Hematopoietic multipotent progenitor cell treated with erythropoietin and hydrocortisone succinate and interleukin-3 and kit ligand, for 8 days (in vitro differentiated cells): Measurements from ENCODE around the gene PKNOX2.

Experiments
- DNase-seq: peaks from one replicate; pipeline ENCODE4 v3.0.0-alpha.2; 2015

Gene PKNOX2, protein sequence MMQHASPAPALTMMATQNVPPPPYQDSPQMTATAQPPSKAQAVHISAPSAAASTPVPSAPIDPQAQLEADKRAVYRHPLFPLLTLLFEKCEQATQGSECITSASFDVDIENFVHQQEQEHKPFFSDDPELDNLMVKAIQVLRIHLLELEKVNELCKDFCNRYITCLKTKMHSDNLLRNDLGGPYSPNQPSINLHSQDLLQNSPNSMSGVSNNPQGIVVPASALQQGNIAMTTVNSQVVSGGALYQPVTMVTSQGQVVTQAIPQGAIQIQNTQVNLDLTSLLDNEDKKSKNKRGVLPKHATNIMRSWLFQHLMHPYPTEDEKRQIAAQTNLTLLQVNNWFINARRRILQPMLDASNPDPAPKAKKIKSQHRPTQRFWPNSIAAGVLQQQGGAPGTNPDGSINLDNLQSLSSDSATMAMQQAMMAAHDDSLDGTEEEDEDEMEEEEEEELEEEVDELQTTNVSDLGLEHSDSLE

DNA sequence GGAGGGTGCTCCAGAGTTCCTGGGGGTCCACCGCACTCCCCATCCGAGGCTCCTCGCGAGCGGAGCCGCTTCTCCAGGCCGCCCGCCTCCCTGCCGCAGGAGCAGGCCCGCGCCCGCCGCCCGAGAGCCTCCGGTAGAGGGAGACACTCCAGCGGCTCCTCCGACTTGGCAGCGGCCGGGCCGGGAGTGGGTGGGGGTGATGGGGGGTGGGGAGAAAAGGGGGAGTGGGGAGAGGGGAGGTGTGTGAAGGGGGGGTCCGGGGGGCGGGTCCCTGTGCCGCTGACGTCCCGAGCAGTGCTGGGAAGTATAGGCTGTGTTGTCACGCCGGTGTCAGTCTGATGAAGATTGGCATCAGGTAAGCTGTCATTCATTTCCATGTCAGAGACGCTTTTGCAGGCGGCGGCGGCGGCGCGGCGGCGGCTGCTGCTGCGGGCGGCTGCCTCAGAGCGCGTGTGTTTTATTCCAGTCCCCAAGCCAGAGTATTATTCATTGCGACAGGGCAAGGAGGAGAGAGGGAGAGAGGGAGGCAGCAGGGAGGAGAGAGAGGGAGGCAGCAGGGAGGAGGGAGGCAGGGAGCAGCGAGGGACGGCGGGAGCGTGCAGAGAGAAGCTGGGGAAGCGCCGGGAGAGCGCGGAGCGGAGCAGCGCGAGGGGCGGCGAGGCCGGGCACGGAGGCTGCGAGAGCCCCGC is at the start of gene PKNOX2:
PKNOX2 (plus strand) TSS at position 330 of the 689 bp plus-strand sequence. CDS start 186,555 bp downstream, outside the sequence.
- peak; percentile 28 for DNase-seq

GRCh38 chr11:125117429-125117828 is 47.1 kb upstream of the PKNOX2 start:
- DNase-seq, result no peak

GRCh38 chr11:125123194-125123946 is 41.2 kb upstream of the PKNOX2 start:
- DNase-seq, result no peak

DNA sequence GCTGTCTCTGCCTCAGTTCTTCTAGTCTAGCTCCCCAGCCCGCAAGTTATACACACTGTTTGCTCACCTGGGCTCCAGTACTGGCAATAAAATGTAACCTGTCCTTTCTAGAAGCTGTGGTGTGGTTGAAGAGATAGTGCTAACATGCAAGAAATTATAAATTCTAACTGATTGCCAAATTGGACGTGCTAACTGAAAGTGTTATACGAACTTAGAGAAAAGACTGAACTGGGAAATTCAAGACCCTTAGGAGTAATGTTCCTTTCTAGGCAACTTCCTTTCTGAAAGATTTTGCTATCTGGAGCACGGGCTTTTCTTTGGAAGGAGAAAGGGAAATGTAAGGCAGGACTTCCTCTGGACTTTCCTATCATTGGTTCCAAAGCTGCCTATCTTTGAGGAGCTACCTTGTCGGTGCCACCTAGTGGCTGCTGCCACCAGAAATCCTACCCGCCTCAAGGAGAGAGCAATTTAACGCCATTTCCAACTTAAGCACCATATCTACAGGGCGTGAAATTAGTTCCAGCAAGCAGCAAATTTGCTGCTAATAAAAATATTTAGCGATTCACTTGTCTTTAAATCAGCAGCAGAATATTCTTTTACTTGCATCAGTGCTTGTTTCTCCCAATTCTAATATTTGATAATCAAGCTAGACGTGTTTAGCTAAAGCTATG is 40.5 kb upstream of the PKNOX2 start:
- DNase-seq, result peak; percentile 71

GRCh38 chr11:125124618-125124992 is 39.9 kb upstream of the PKNOX2 start:
- DNase-seq, result no peak

DNA sequence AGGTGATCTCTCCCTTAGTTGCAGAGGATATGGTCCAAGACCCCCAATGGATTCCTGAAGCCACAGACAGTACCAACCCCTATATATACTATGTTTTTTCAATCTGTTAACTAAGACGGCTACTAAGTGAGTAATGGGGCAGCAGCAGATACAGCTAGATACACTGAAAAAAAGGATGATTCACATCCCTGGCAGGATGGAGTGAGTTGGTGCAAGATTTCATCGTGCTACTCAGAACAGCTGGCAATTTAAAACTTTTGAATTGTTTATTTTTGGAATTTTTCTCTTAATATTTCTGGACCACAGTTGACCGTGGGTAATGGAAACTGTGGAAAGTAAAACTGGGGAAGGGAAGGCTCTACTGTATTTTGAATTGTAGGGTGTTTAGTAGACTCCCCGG is 36.1 kb upstream of the PKNOX2 start:
- DNase-seq, result no peak

- no peak for DNase-seq
Measured at GRCh38 chr11:125129316-125129993, 35.1 kb upstream of the PKNOX2 start.

GRCh38 chr11:125132071-125132470 is 32.5 kb upstream of the PKNOX2 start:
- no peak for DNase-seq

DNA sequence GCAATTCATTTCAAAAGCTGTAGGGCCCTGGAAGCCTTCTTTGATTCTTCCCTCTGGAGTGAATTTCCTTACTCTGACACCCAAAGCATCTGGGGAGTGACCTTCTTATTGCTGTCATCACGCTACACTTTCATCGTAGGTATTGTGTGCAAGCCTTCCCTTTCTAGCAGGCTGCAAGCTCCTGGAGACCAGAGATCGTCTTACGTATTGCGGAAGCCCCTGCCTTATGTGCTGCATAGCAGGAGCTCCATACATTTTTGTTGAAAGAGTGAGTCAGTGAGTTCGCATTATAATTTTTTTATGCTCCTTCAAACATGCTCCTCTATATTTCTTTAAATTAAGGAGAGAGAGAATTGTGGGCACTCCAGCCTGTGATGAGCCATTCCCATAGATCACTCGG is 32.0 kb upstream of the PKNOX2 start:
- no peak for DNase-seq

DNA sequence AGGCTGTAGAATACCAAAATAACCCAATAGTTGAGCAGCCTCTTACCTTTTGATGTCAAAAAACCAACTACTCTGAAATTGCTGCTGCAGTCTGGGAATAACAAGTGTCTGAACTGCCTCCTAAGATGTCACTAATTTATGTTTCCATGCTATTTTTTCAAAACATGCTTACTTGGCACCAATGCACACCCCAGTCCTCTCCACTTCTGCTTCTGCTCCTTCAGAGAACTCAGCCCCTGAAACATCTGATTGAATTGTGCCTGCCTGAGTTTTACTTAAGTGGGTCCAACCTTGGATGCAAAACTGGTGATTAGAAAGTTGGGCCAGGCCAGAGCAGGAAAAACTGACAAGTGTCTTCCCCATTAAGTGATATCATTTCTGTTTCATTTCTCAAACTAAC is 28.6 kb upstream of the PKNOX2 start:
- DNase-seq, result no peak

- DNase-seq, result no peak
Measured at GRCh38 chr11:125138966-125139365, 25.6 kb upstream of the PKNOX2 start.

- DNase-seq, result no peak
Measured at GRCh38 chr11:125139778-125140177, 24.8 kb upstream of the PKNOX2 start.

GRCh38 chr11:125140233-125140632 is 24.3 kb upstream of the PKNOX2 start:
- no peak for DNase-seq

- DNase-seq, result no peak
Measured at GRCh38 chr11:125141178-125141577, 23.4 kb upstream of the PKNOX2 start.

GRCh38 chr11:125141686-125142535 is 22.6 kb upstream of the PKNOX2 start:
- peak; percentile 27 for DNase-seq

GRCh38 chr11:125146232-125146631 is 18.3 kb upstream of the PKNOX2 start:
- no peak for DNase-seq

DNA sequence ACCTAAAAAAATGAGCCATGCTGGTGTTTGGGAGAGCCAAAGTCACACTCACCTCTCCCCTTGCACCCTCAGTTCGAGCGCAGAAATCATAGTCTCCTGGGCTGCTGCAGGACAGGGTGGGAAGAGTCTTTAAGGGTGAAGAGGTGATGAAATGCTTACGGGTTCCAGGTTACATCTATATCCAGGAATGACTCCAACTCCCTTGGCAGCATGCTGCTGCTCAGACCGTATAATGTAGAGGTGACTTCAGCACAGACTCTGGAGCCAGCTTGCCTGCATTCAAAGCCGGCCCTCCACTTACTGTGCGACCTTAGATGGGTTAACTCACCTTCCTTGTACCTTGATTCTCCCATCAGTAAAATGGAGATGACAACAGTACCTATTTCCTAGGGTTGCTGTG is 17.3 kb upstream of the PKNOX2 start:
- no peak for DNase-seq

DNA sequence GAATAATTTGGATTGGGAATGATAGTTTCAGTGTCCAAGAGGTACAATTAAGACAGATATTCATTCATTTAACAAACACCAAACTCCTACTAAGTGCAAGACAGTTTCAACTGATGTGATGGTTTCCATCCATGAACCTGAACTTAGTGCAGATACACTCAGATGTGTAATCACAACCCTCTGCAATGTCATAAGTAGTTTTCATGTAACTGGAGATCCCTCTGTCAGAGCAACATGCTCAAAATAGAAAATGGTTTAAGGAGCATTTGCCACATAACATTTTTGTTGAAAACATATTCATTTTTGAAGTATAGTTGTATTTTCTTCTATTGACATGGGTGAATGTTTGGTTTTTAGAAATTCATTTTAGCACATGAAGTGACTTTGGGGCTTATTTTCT is 16.5 kb upstream of the PKNOX2 start:
- no peak for DNase-seq

DNA sequence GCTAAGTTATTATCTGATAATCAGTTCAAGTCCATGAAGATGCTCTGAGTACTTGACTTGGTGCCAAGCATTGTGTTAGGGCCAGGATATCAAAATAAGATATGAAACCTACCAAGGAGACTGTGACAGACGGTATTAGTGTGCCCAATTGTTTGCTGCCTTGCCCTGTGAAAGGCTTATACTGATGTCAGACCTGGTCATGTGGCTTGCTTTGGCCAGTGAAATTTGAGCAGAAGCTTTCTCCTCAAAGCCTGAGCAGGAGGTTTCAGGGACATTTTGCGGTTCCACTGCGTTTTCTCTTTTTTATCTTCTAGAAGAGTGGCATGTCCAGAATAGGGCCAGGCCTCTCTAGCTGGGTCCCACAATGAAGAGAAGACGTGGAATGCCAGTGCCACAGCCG is 15.8 kb upstream of the PKNOX2 start:
- no peak for DNase-seq

DNA sequence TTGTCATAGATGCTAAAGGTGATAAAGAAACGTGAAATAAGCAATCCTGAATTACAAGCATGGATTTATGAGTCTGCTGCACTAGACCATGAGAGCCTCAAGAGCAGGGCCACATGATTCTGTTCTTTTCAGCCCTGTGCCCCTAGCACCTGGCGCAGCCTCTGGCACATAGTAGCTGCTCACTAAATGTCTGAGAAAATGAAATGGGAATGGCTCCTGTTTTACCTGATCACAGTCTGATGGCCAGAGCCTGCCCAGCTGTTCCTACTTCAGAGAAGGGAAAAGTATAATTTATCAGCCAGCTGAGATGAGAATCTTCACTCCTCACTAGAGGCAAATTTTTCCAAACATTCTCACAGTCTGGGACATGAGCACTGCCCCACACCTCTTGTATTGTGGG is 10.7 kb upstream of the PKNOX2 start:
- DNase-seq, result no peak

- no peak for DNase-seq
Measured at GRCh38 chr11:125154378-125155099, 10.0 kb upstream of the PKNOX2 start.
